Ammon's horn (tissue), 1 donor: Measurements from ENCODE around the gene MIER2.
"Not testable (repeated sequence)": the region's sequence is repeated elsewhere in the genome, so short reads cannot be mapped to it uniquely, and the experiment has no call there.

Source experiments
- DNase-seq: peaks from one replicate; pipeline ENCODE4 v3.0.0-alpha.2; 2016; ENCODE audit warnings: low spot score

Gene MIER2

GRCh38 chr19:344625-345319, at the start of gene MIER2:
MIER2 (minus strand) TSS chr19:344796; CDS start chr19:344782, 14 bp downstream.
- peak; percentile 81 for DNase-seq

GRCh38 chr19:393560-393959, 49.0 kb upstream of the MIER2 start:
- not testable (repeated sequence) for DNase-seq

GRCh38 chr19:392375-392970, 47.9 kb upstream of the MIER2 start:
- DNase-seq: no peak

- no peak for DNase-seq
Measured at GRCh38 chr19:391726-392374, 47.3 kb upstream of the MIER2 start.

GRCh38 chr19:391207-391557, 46.6 kb upstream of the MIER2 start:
- DNase-seq: no peak

GRCh38 chr19:390386-391206, 46.0 kb upstream of the MIER2 start:
- no peak for DNase-seq

GRCh38 chr19:389935-390289, 45.3 kb upstream of the MIER2 start:
- DNase-seq: no peak

GRCh38 chr19:389255-389934, 44.8 kb upstream of the MIER2 start:
- DNase-seq: no peak

GRCh38 chr19:388691-389090, 44.1 kb upstream of the MIER2 start:
- no peak for DNase-seq

GRCh38 chr19:387777-388176, 43.2 kb upstream of the MIER2 start:
- no peak for DNase-seq

- not testable (repeated sequence) for DNase-seq
Measured at GRCh38 chr19:386632-387301, 42.2 kb upstream of the MIER2 start.

- DNase-seq: not testable (repeated sequence)
Measured at GRCh38 chr19:386189-386588, 41.6 kb upstream of the MIER2 start.

- DNase-seq: no peak
Measured at GRCh38 chr19:384799-385169, 40.2 kb upstream of the MIER2 start.

GRCh38 chr19:383922-384798, 39.6 kb upstream of the MIER2 start:
- DNase-seq: no peak

- no peak for DNase-seq
Measured at GRCh38 chr19:383040-383439, 38.4 kb upstream of the MIER2 start.

- not testable (repeated sequence) for DNase-seq
Measured at GRCh38 chr19:382578-382977, 38.0 kb upstream of the MIER2 start.

GRCh38 chr19:381901-382300, 37.3 kb upstream of the MIER2 start:
- not testable (repeated sequence) for DNase-seq

- DNase-seq: not testable (repeated sequence)
Measured at GRCh38 chr19:380618-381219, 36.1 kb upstream of the MIER2 start.

- no peak for DNase-seq
Measured at GRCh38 chr19:379796-380195, 35.2 kb upstream of the MIER2 start.

GRCh38 chr19:378706-379105, 34.1 kb upstream of the MIER2 start:
- DNase-seq: no peak
